Vagina (tissue), 2 donors: ENCODE measurements around the gene SOWAHA.

Experiments used
- CTCF ChIP-seq, 3 experiments: fragments of 450-650 bp in 2 of 3; fragments of 200-600 bp in 1 of 3; sonication (generic) in 1 of 3; IDR thresholded peaks; one replicate each; pipeline ENCODE4 v1.5.1; 2017 to 2019; ENCODE audit warnings: antibody characterized with exemption in 3 of 3, mild to moderate bottlenecking in 2 of 3, moderate library complexity in 2 of 3
- POLR2AphosphoS5 ChIP-seq, 2 donors: sonication (generic); formaldehyde crosslinking; IDR thresholded peaks; one replicate each; pipeline ENCODE4 v1.9.0; 2017; ENCODE audit warnings: antibody characterized with exemption in 2 of 2, mild to moderate bottlenecking in 2 of 2, low read depth in 1 of 2; ENCODE audit not compliant: insufficient read depth in 1 of 2

DNA sequence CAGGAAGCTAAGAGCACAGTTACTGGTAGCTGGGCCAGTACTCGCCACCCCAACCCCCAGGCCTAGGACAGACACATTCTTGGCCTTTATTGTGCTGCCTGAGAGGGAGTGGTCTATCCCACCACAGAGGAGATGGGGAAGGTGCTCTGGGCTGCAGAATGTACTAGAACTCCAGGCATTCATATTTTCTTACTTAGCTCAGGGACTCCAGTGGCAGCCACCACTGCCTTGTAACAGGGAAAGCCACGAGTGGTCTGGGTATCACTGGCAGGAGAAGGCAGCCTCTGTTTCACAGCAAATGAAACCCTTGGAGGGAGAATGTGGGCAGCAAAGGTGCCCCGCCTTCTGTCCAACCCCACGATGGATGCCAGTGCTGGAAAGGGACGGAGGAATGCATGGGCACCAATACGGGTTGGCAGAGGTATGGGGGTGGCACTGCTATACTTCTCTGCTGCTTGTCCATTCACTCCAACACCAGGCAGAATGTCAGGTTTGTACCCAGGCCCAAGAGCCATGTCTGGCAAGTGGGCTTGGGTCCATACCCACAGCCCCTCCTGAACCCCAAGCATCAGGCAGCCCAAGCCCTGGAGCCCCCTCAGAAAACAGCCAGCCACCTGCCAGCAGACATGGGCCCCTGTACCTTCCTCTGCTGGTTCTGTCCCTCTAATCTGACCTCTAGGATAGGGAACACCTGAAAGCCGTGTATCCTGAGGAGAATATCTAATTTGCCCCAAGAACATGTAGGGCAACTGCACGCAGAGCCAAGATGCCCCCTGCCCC is 40.6 kb upstream of the SOWAHA start:
- no peak for TF ChIP-seq POLR2AphosphoS5 (IDR thresholded peaks at IDR 0.05; ENCODE audit: insufficient read depth in 1 of 2, low read depth in 1 of 2)
- TF ChIP-seq CTCF (IDR thresholded peaks at IDR 0.05) = no peak
